G401 (cell line): Measurements from ENCODE around the gene MTHFD2L. TPM values are rescaled to one million over a fixed set of nuclear protein-coding genes. Genes with fewer than 3 reads are reported as not detected.
"Not testable (repeated sequence)": the region's sequence is repeated elsewhere in the genome, so short reads cannot be mapped to it uniquely, and the experiment has no call there.

Source experiments
- DNase-seq: peaks from one replicate; pipeline ENCODE4 v3.0.0-alpha.2; 2015; ENCODE audit warnings: low spot score
- in situ Hi-C: cut with HindIII; loops from 2 replicates; pipeline ENCODE4 v1.10.0; 2016; ENCODE audit warnings: low sequenced_read_pairs, mixed read lengths
- total RNA-seq: library from RNA; depleted of rRNA; stranded (reverse); fragments of >200 nt; shearing (Covaris generic); gene quantifications from 2 replicates; pipeline ENCODE4 v1.2.3, GENCODE V29; 2014

MTHFD2L gene
- total RNA-seq, 1 experiment from 2014 or later: 19.4 TPM

- in situ Hi-C loops: no loop called here
- no peak for DNase-seq
Observed at GRCh38 chr4:74174941-74175340, 17.0 kb downstream of the MTHFD2L start.

- in situ Hi-C loops: no loop called here
- DNase-seq: no peak
Observed at GRCh38 chr4:74175379-74175778, 17.5 kb downstream of the MTHFD2L start.

- DNase-seq: no peak
- in situ Hi-C loops: no loop called here
Observed at GRCh38 chr4:74178798-74179197, 20.9 kb downstream of the MTHFD2L start.

- DNase-seq: no peak
- in situ Hi-C loops: no loop called here
Observed at GRCh38 chr4:74181219-74181618, 23.3 kb downstream of the MTHFD2L start.

- DNase-seq: no peak
- in situ Hi-C loops: no loop called here
Observed at GRCh38 chr4:74188912-74189311, 31.0 kb downstream of the MTHFD2L start.

GRCh38 chr4:74189331-74190043 is 31.6 kb downstream of the MTHFD2L start:
- in situ Hi-C loops: no loop called here
- DNase-seq: peak; percentile 19

GRCh38 chr4:74190332-74190731 is 32.4 kb downstream of the MTHFD2L start:
- in situ Hi-C loops: no loop called here
- no peak for DNase-seq

GRCh38 chr4:74190919-74191397 is 33.0 kb downstream of the MTHFD2L start:
- in situ Hi-C loops: no loop called here
- DNase-seq: no peak

GRCh38 chr4:74197080-74197479 is 39.2 kb downstream of the MTHFD2L start:
- in situ Hi-C loops: no loop called here
- DNase-seq: no peak

- no peak for DNase-seq
- in situ Hi-C loops: no loop called here
Observed at GRCh38 chr4:74202062-74202586, 44.2 kb downstream of the MTHFD2L start.

- no peak for DNase-seq
- in situ Hi-C loops: no loop called here
Observed at GRCh38 chr4:74203467-74203866, 45.5 kb downstream of the MTHFD2L start.

- DNase-seq: no peak
- in situ Hi-C loops: no loop called here
Observed at GRCh38 chr4:74205046-74205445, 47.1 kb downstream of the MTHFD2L start.

- in situ Hi-C loops: no loop called here
- no peak for DNase-seq
Observed at GRCh38 chr4:74205559-74205958, 47.6 kb downstream of the MTHFD2L start.

GRCh38 chr4:74206088-74206825 is 48.3 kb downstream of the MTHFD2L start:
- in situ Hi-C loops: no loop called here
- DNase-seq: no peak

- DNase-seq, in situ Hi-C loops: not testable (repeated sequence)
Observed at GRCh38 chr4:74214457-74215159, 56.7 kb downstream of the MTHFD2L start.

GRCh38 chr4:74215236-74215635 is 57.3 kb downstream of the MTHFD2L start:
- in situ Hi-C loops, DNase-seq: not testable (repeated sequence)

GRCh38 chr4:74217365-74217764 is 59.4 kb downstream of the MTHFD2L start:
- in situ Hi-C loops: no loop called here
- DNase-seq: no peak

GRCh38 chr4:74218201-74218600 is 60.3 kb downstream of the MTHFD2L start:
- in situ Hi-C loops: no loop called here
- DNase-seq: no peak

- in situ Hi-C loops: no loop called here
- no peak for DNase-seq
Observed at GRCh38 chr4:74219240-74219639, 61.3 kb downstream of the MTHFD2L start.

GRCh38 chr4:74223098-74223497 is 65.2 kb downstream of the MTHFD2L start:
- in situ Hi-C loops: no loop called here
- no peak for DNase-seq
